Effector CD8-positive, alpha-beta T cell (primary cell): ENCODE results near the gene PBXIP1.
"Not testable (repeated sequence)": the region's sequence is repeated elsewhere in the genome, so short reads cannot be mapped to it uniquely, and the experiment has no call there.

ENCODE experiments used
- DNase-seq: peaks from one replicate; lab custom pipeline; 2025; lab: John Stamatoyannopoulos, UW

The PBXIP1 gene

GRCh38 chr1:154994269-154994587 is 38.3 kb upstream of the PBXIP1 start:
- DNase-seq = no peak

GRCh38 chr1:154993572-154994268 is 37.8 kb upstream of the PBXIP1 start, which contains the start of gene LENEP:
LENEP (plus strand) TSS chr1:154993586; CDS start chr1:154993608, 22 bp downstream.
- DNase-seq = no peak

- DNase-seq = no peak
Observed at GRCh38 chr1:154992721-154993571, 37.0 kb upstream of the PBXIP1 start.

- DNase-seq = no peak
Observed at GRCh38 chr1:154990276-154990675, 34.4 kb upstream of the PBXIP1 start.

- no peak for DNase-seq
Observed at GRCh38 chr1:154989195-154989860, 33.4 kb upstream of the PBXIP1 start.

- no peak for DNase-seq
Observed at GRCh38 chr1:154988058-154988954, 32.4 kb upstream of the PBXIP1 start.

GRCh38 chr1:154987326-154987725 is 31.4 kb upstream of the PBXIP1 start:
- DNase-seq = no peak

GRCh38 chr1:154986736-154987135 is 30.8 kb upstream of the PBXIP1 start:
- DNase-seq = not testable (repeated sequence)

GRCh38 chr1:154983776-154984466 is 28.0 kb upstream of the PBXIP1 start:
- no peak for DNase-seq

GRCh38 chr1:154982897-154983648 is 27.2 kb upstream of the PBXIP1 start, which contains the start of gene FLAD1:
FLAD1 (plus strand) TSS chr1:154983344; CDS start chr1:154983695, 351 bp downstream.
- DNase-seq = peak; percentile 92

GRCh38 chr1:154982341-154982740 is 26.4 kb upstream of the PBXIP1 start:
- DNase-seq = no peak

- DNase-seq = no peak
Observed at GRCh38 chr1:154978360-154978759, 22.5 kb upstream of the PBXIP1 start.

GRCh38 chr1:154977762-154978161 is 21.9 kb upstream of the PBXIP1 start:
- not testable (repeated sequence) for DNase-seq

GRCh38 chr1:154975409-154976059 is 19.6 kb upstream of the PBXIP1 start:
- DNase-seq = no peak

GRCh38 chr1:154974808-154975408 is 19.0 kb upstream of the PBXIP1 start:
- DNase-seq = peak; percentile 92

GRCh38 chr1:154974102-154974807 is 18.4 kb upstream of the PBXIP1 start, which contains the start of gene CKS1B:
CKS1B (plus strand) TSS chr1:154974681; CDS start chr1:154974746, 65 bp downstream.
- peak; percentile 95 for DNase-seq

- peak; percentile 85 for DNase-seq
Observed at GRCh38 chr1:154973344-154974101, 17.6 kb upstream of the PBXIP1 start.
